Measurements from ENCODE around the gene PHYKPL. TPM values are rescaled to one million over a fixed set of nuclear protein-coding genes. Genes with fewer than 3 reads are reported as not detected.

Gene PHYKPL
- total and polyA plus RNA-seq, 2 of the 13 experiments (the other 11 are each of a cell fraction or from before 2014, with no cell fraction given): 18.0 to 78.6 TPM

DNA sequence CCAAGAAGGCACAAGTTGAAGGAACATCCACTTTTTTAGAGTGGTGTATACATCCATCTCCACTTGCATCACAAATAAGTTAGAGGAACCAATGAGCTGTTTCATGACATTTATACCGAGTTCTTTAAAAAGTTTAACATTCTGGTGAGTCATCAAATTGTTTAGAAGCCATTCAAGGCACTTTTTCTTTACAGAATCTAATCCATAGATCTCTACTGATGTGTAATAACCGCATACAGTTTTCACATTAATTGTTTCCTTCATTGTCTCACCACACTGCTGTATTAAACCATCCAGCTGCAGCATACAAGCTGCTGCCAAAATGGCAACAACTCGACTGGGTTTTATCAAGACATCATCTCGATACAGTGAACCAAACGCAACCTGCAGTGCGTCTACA lies 46.2 kb downstream of the PHYKPL start:
- 21% methylated on average over 6 of the region's 6 CpGs for WGBS (ENCODE audit: low lambda C conversion rate)
- BruUV-seq (replicated peaks): no TSS peak
- no peak overlapping the region for H3K4me2 ChIP-seq (ENCODE audit: low read depth, low read length)
- TF ChIP-seq MAFK (conservative IDR thresholded peaks at IDR 0.05 in 1 of 2, IDR thresholded peaks at IDR 0.05 in 1 of 2; ENCODE audit: low read length in 2 of 2): peak; percentile 12 to 59; a peak in 2 of 4 replicates
- no peak for TF ChIP-seq ZZZ3 (CRISPR knock-in tag; IDR thresholded peaks at IDR 0.05; ENCODE audit: borderline replicate concordance)
- TF ChIP-seq ZNF317 (CRISPR knock-in tag; IDR thresholded peaks at IDR 0.05): no peak
- TF ChIP-seq, protein P1, sequence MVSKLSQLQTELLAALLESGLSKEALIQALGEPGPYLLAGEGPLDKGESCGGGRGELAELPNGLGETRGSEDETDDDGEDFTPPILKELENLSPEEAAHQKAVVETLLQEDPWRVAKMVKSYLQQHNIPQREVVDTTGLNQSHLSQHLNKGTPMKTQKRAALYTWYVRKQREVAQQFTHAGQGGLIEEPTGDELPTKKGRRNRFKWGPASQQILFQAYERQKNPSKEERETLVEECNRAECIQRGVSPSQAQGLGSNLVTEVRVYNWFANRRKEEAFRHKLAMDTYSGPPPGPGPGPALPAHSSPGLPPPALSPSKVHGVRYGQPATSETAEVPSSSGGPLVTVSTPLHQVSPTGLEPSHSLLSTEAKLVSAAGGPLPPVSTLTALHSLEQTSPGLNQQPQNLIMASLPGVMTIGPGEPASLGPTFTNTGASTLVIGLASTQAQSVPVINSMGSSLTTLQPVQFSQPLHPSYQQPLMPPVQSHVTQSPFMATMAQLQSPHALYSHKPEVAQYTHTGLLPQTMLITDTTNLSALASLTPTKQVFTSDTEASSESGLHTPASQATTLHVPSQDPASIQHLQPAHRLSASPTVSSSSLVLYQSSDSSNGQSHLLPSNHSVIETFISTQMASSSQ (IDR thresholded peaks at IDR 0.05; ENCODE audit: low read depth): no peak
- TF ChIP-seq, protein P1 (CRISPR knock-in tag; IDR thresholded peaks at IDR 0.05; ENCODE audit: borderline replicate concordance): no peak
- TF ChIP-seq, protein P2, sequence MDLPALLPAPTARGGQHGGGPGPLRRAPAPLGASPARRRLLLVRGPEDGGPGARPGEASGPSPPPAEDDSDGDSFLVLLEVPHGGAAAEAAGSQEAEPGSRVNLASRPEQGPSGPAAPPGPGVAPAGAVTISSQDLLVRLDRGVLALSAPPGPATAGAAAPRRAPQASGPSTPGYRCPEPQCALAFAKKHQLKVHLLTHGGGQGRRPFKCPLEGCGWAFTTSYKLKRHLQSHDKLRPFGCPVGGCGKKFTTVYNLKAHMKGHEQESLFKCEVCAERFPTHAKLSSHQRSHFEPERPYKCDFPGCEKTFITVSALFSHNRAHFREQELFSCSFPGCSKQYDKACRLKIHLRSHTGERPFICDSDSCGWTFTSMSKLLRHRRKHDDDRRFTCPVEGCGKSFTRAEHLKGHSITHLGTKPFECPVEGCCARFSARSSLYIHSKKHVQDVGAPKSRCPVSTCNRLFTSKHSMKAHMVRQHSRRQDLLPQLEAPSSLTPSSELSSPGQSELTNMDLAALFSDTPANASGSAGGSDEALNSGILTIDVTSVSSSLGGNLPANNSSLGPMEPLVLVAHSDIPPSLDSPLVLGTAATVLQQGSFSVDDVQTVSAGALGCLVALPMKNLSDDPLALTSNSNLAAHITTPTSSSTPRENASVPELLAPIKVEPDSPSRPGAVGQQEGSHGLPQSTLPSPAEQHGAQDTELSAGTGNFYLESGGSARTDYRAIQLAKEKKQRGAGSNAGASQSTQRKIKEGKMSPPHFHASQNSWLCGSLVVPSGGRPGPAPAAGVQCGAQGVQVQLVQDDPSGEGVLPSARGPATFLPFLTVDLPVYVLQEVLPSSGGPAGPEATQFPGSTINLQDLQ (CRISPR knock-in tag; IDR thresholded peaks at IDR 0.05): no peak
- no peak for TF ChIP-seq ZNF292 (CRISPR knock-in tag; IDR thresholded peaks at IDR 0.05; ENCODE audit: borderline replicate concordance, low read depth)
- TF ChIP-seq MAFF (IDR thresholded peaks at IDR 0.05; ENCODE audit: low read depth, low read length): peak; percentile 54
- TF ChIP-seq, protein P3, sequence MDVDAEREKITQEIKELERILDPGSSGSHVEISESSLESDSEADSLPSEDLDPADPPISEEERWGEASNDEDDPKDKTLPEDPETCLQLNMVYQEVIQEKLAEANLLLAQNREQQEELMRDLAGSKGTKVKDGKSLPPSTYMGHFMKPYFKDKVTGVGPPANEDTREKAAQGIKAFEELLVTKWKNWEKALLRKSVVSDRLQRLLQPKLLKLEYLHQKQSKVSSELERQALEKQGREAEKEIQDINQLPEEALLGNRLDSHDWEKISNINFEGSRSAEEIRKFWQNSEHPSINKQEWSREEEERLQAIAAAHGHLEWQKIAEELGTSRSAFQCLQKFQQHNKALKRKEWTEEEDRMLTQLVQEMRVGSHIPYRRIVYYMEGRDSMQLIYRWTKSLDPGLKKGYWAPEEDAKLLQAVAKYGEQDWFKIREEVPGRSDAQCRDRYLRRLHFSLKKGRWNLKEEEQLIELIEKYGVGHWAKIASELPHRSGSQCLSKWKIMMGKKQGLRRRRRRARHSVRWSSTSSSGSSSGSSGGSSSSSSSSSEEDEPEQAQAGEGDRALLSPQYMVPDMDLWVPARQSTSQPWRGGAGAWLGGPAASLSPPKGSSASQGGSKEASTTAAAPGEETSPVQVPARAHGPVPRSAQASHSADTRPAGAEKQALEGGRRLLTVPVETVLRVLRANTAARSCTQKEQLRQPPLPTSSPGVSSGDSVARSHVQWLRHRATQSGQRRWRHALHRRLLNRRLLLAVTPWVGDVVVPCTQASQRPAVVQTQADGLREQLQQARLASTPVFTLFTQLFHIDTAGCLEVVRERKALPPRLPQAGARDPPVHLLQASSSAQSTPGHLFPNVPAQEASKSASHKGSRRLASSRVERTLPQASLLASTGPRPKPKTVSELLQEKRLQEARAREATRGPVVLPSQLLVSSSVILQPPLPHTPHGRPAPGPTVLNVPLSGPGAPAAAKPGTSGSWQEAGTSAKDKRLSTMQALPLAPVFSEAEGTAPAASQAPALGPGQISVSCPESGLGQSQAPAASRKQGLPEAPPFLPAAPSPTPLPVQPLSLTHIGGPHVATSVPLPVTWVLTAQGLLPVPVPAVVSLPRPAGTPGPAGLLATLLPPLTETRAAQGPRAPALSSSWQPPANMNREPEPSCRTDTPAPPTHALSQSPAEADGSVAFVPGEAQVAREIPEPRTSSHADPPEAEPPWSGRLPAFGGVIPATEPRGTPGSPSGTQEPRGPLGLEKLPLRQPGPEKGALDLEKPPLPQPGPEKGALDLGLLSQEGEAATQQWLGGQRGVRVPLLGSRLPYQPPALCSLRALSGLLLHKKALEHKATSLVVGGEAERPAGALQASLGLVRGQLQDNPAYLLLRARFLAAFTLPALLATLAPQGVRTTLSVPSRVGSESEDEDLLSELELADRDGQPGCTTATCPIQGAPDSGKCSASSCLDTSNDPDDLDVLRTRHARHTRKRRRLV (CRISPR knock-in tag; IDR thresholded peaks at IDR 0.05): no peak
- no peaks in the 10 kb centered on the region for H3K9me3 ChIP-seq (ENCODE audit: low read length)
- no peak overlapping the region for H3K4me3 ChIP-seq (replicated peaks in 1 of 3; ENCODE audit: insufficient read depth in 1 of 3, low read depth in 2 of 3, low read length in 3 of 3)
- ChIA-PET CTCF (ENCODE audit: low intra/inter-chr PET ratio, low total read pairs) (no interaction called here), POLR2A (no interaction called here)
- FAIRE-seq (no peak), ATAC-seq (no peak), DNase-seq (ENCODE audit: low spot score) (no peak)
- H3K79me2 ChIP-seq (ENCODE audit: insufficient read depth, low read length): no peaks in the 10 kb centered on the region
- H3K9ac ChIP-seq (ENCODE audit: insufficient read depth, low read depth, low read length): no peak overlapping the region
- intact Hi-C loops (cut with micrococcal nuclease; ENCODE audit: unreplicated experiment): no loop called here
- no peaks in the 10 kb centered on the region; the same call in 1 of the 2 replicates for H3K4me1 ChIP-seq (ENCODE audit: insufficient read depth, low read length)
- H3K27me3 ChIP-seq (ENCODE audit: control insufficient read depth in 1 of 2, insufficient read depth in 2 of 2, low read length in 2 of 2): no peaks in the 10 kb centered on the region
- no peaks in the 10 kb centered on the region for H3K36me3 ChIP-seq (replicated peaks in 1 of 2; ENCODE audit: control insufficient read depth in 1 of 2, insufficient read depth in 2 of 2, low read length in 2 of 2)
- in situ Hi-C loops (cut with HindIII; ENCODE audit: extremely low pct_ligation_motif_present, low pct_unique_long_range_greater_than_20kb): no loop called here
- H4K20me1 ChIP-seq (ENCODE audit: insufficient read depth, low read length): no peaks in the 10 kb centered on the region
- no peak overlapping the region for H3K27ac ChIP-seq (ENCODE audit: extremely low read length, insufficient read depth, low read length)
- no peak overlapping the region for H2AFZ ChIP-seq (ENCODE audit: low read length)
